Measurements from ENCODE around the gene GNAL. TPM values are rescaled to one million over a fixed set of nuclear protein-coding genes. Genes with fewer than 3 reads are reported as not detected.

The GNAL gene
- total RNA-seq, 4 donors from 2014 or later = 13.5 to 24.6 (median 19.9) TPM

GRCh38 chr18:11809895-11810294 is 120.8 kb downstream of the GNAL start:
- Histone ChIP-seq H3K4me3 (no peak overlapping the region), H3K27ac (no peak overlapping the region), H3K9me3 (no peaks in the 10 kb centered on the region), H3K4me1 (no peaks in the 10 kb centered on the region), H3K36me3 (no peaks in the 10 kb centered on the region), H3K27me3 (no peaks in the 10 kb centered on the region)
- ATAC-seq = no peak
- 86% methylated on average over 3 of the region's 6 CpGs; no CpG with 5 or more reads in 1 of the 2 donors for WGBS, 2 donors (ENCODE audit: low coverage in 1 of 2)
- TF ChIP-seq EP300 (IDR thresholded peaks at IDR 0.05) = no peak
- TF ChIP-seq POLR2A (IDR thresholded peaks at IDR 0.05) = no peak
- TF ChIP-seq POLR2AphosphoS5 (IDR thresholded peaks at IDR 0.05) = no peak
- no peak for TF ChIP-seq CTCF (IDR thresholded peaks at IDR 0.05)

- Histone ChIP-seq H3K27me3 (no peaks in the 10 kb centered on the region), H3K36me3 (no peaks in the 10 kb centered on the region), H3K4me3 (no peak overlapping the region), H3K4me1 (no peaks in the 10 kb centered on the region), H3K9me3 (no peaks in the 10 kb centered on the region), H3K27ac (no peak overlapping the region)
- no peak for ATAC-seq
- TF ChIP-seq EP300 (IDR thresholded peaks at IDR 0.05) = no peak
- no peak for TF ChIP-seq POLR2AphosphoS5 (IDR thresholded peaks at IDR 0.05)
- TF ChIP-seq CTCF (IDR thresholded peaks at IDR 0.05) = no peak
- no peak for TF ChIP-seq POLR2A (IDR thresholded peaks at IDR 0.05)
- no CpG with 5 or more reads among the region's 3 CpGs for WGBS, 2 donors (ENCODE audit: low coverage in 1 of 2)
Observed at GRCh38 chr18:11810379-11810778, 121.3 kb downstream of the GNAL start.

- no peaks in the 10 kb centered on the region for H3K9me3 ChIP-seq
- no peak for ATAC-seq
- H3K36me3 ChIP-seq = no peaks in the 10 kb centered on the region
- 84 to 89% methylated on average over 8 to 11 of the region's 11 CpGs for WGBS, 2 donors (ENCODE audit: low coverage in 1 of 2)
- H3K4me3 ChIP-seq = no peak overlapping the region
- no peaks in the 10 kb centered on the region for H3K27me3 ChIP-seq
- no peaks in the 10 kb centered on the region for H3K4me1 ChIP-seq
- no peak for TF ChIP-seq CTCF (IDR thresholded peaks at IDR 0.05)
- H3K27ac ChIP-seq = no peak overlapping the region
Observed at GRCh38 chr18:11811009-11811408, 121.9 kb downstream of the GNAL start.

GRCh38 chr18:11817229-11817628 is 128.2 kb downstream of the GNAL start:
- H3K9me3 ChIP-seq = no peaks in the 10 kb centered on the region
- TF ChIP-seq POLR2AphosphoS5 (IDR thresholded peaks at IDR 0.05) = no peak
- no peak for TF ChIP-seq EP300 (IDR thresholded peaks at IDR 0.05)
- no peak for TF ChIP-seq CTCF (IDR thresholded peaks at IDR 0.05)
- no peak for TF ChIP-seq POLR2A (IDR thresholded peaks at IDR 0.05)
- no peaks in the 10 kb centered on the region for H3K36me3 ChIP-seq
- H3K4me3 ChIP-seq = no peak overlapping the region
- no peaks in the 10 kb centered on the region for H3K27me3 ChIP-seq
- no peaks in the 10 kb centered on the region for H3K4me1 ChIP-seq
- ATAC-seq = no peak
- no peak overlapping the region for H3K27ac ChIP-seq
- 77 to 82% methylated on average over 6 of the region's 6 CpGs for WGBS, 2 donors (ENCODE audit: low coverage in 1 of 2)

GRCh38 chr18:11818486-11819203 is 129.6 kb downstream of the GNAL start:
- no peak for ATAC-seq
- no peaks in the 10 kb centered on the region for H3K27me3 ChIP-seq
- H3K36me3 ChIP-seq = no peaks in the 10 kb centered on the region
- no peak overlapping the region for H3K27ac ChIP-seq
- H3K9me3 ChIP-seq = no peaks in the 10 kb centered on the region
- H3K4me3 ChIP-seq = no peak overlapping the region
- no peaks in the 10 kb centered on the region for H3K4me1 ChIP-seq
- WGBS, 2 donors (ENCODE audit: low coverage in 1 of 2) = 67 to 79% methylated on average over 9 to 14 of the region's 17 CpGs
- TF ChIP-seq CTCF (IDR thresholded peaks at IDR 0.05) (no peak), POLR2AphosphoS5 (IDR thresholded peaks at IDR 0.05) (no peak), POLR2A (IDR thresholded peaks at IDR 0.05) (no peak), EP300 (IDR thresholded peaks at IDR 0.05) (no peak)
